Keratinocyte (primary cell): Measurements from ENCODE around the gene CLDN6. TPM values are rescaled to one million over a fixed set of nuclear protein-coding genes. Genes with fewer than 3 reads are reported as not detected.

Source experiments
- DNase-seq: peaks from one replicate; pipeline ENCODE4 v3.0.0-alpha.2; 2011; ENCODE audit warnings: low read depth, missing footprints, low spot score
- FAIRE-seq: peaks from 2 replicates; lab custom pipeline; 2011; peaks lifted over from hg19 to GRCh38; lab: Jason Lieb, UNC
- H2AFZ ChIP-seq: 2 replicates; pipeline ENCODE4 v1.6.0; 2012; ENCODE audit warnings: low read length, control low read depth, inconsistent platforms; ENCODE audit not compliant: control insufficient read depth
- H3K27ac ChIP-seq: 2 replicates; pipeline ENCODE4 v1.5.1; 2011; ENCODE audit warnings: low read length; ENCODE audit not compliant: control insufficient read depth, insufficient read depth
- H3K27me3 ChIP-seq: 3 replicates; pipeline ENCODE4 v1.6.0; 2011; ENCODE audit warnings: low read length; ENCODE audit not compliant: control insufficient read depth, insufficient read depth; ENCODE audit errors: extremely low read depth
- H3K36me3 ChIP-seq, 2 experiments: 2 replicates in 1 of 2; 3 replicates in 1 of 2; pipeline ENCODE4 v1.5.1; 2011; ENCODE audit warnings: low read length in 2 of 2, mild to moderate bottlenecking in 1 of 2; ENCODE audit not compliant: control insufficient read depth in 2 of 2, insufficient read depth in 2 of 2; ENCODE audit errors: extremely low read depth in 1 of 2
- H3K4me1 ChIP-seq: 3 replicates; pipeline ENCODE4 v1.5.1; 2011; ENCODE audit warnings: low read length; ENCODE audit not compliant: control insufficient read depth, insufficient read depth; ENCODE audit errors: extremely low read depth
- H3K4me2 ChIP-seq: 3 replicates; pipeline ENCODE4 v1.6.0; 2011; ENCODE audit warnings: low read depth, low read length; ENCODE audit not compliant: control insufficient read depth, insufficient read depth; ENCODE audit errors: extremely low read depth
- H3K4me3 ChIP-seq, 3 experiments: fragments of 200-600 bp in 1 of 3; sonication (generic) in 1 of 3; 2 replicates in 2 of 3; 3 replicates in 1 of 3; pipeline ENCODE4 v1.5.1; 2011 to 2016; ENCODE audit warnings: low read length in 3 of 3, mild to moderate bottlenecking in 3 of 3, control low read depth in 2 of 3, inconsistent platforms in 1 of 3, low read depth in 1 of 3, mixed read lengths in 1 of 3, mixed run types in 1 of 3, moderate library complexity in 1 of 3; ENCODE audit not compliant: control insufficient read depth in 2 of 3, insufficient read depth in 2 of 3; ENCODE audit errors: extremely low read depth in 1 of 3
- H3K79me2 ChIP-seq: 2 replicates; pipeline ENCODE4 v1.6.0; 2012; ENCODE audit warnings: low read length; ENCODE audit not compliant: control insufficient read depth, insufficient read depth
- H3K9ac ChIP-seq: 3 replicates; pipeline ENCODE4 v1.6.0; 2011; ENCODE audit warnings: low read length; ENCODE audit not compliant: control insufficient read depth, insufficient read depth; ENCODE audit errors: extremely low read depth
- H3K9me1 ChIP-seq: 3 replicates; pipeline ENCODE4 v1.6.0; 2011; ENCODE audit warnings: low read length; ENCODE audit not compliant: control insufficient read depth, insufficient read depth; ENCODE audit errors: extremely low read depth
- H3K9me3 ChIP-seq: 2 replicates; pipeline ENCODE4 v1.5.1; 2012; ENCODE audit warnings: low read depth, low read length; ENCODE audit not compliant: control insufficient read depth
- H4K20me1 ChIP-seq: 3 replicates; pipeline ENCODE4 v1.6.0; 2011; ENCODE audit warnings: low read length; ENCODE audit not compliant: control insufficient read depth, insufficient read depth; ENCODE audit errors: extremely low read depth
- CTCF ChIP-seq, 3 experiments: IDR thresholded peaks in 1 of 3; conservative IDR thresholded peaks in 1 of 3; optimal IDR thresholded peaks in 1 of 3; 2 replicates in 2 of 3; 3 replicates in 1 of 3; pipeline versions ENCODE3 to v1.5.1; 2011; ENCODE audit warnings: low read length in 3 of 3, mild to moderate bottlenecking in 3 of 3, moderate library complexity in 2 of 3, control low read depth in 1 of 3, inconsistent platforms in 1 of 3; ENCODE audit not compliant: insufficient read depth in 2 of 3; ENCODE audit errors: extremely low read depth in 1 of 3
- EZH2 ChIP-seq: IDR thresholded peaks from one replicate; pipeline ENCODE4 v1.6.1; 2012; ENCODE audit warnings: inconsistent platforms, mild to moderate bottlenecking, low read length, moderate library complexity
- dilution Hi-C: fragments of 300-500 bp; cut with MboI; formaldehyde crosslinking; loops from one replicate; pipeline ENCODE4 v1.7.0; 2020; ENCODE audit warnings: low sequenced_read_pairs; ENCODE audit not compliant: extremely low pct_ligation_motif_present
- polyA plus RNA-seq, 5 experiments: library from polyadenylated mRNA; depleted of rRNA in 3 of 5; stranded (reverse) in 3 of 5; stranded (forward) in 1 of 5; unstranded in 1 of 5; fragments of >200 nt; gene quantifications; 1 replicate in 1 of 5; 2 replicates in 3 of 5; 3 replicates in 1 of 5; pipeline versions ENCODE4 v1.2.1 to v1.2.3, GENCODE V29; 2011 to 2012; ENCODE audit warnings: missing spikeins in 2 of 5, low read depth in 1 of 5, low replicate concordance in 1 of 5

CLDN6 gene
- polyA plus RNA-seq, 1 donor (not counting 4 experiments of a cell fraction or from before 2014, with no cell fraction given): not detected

DNA sequence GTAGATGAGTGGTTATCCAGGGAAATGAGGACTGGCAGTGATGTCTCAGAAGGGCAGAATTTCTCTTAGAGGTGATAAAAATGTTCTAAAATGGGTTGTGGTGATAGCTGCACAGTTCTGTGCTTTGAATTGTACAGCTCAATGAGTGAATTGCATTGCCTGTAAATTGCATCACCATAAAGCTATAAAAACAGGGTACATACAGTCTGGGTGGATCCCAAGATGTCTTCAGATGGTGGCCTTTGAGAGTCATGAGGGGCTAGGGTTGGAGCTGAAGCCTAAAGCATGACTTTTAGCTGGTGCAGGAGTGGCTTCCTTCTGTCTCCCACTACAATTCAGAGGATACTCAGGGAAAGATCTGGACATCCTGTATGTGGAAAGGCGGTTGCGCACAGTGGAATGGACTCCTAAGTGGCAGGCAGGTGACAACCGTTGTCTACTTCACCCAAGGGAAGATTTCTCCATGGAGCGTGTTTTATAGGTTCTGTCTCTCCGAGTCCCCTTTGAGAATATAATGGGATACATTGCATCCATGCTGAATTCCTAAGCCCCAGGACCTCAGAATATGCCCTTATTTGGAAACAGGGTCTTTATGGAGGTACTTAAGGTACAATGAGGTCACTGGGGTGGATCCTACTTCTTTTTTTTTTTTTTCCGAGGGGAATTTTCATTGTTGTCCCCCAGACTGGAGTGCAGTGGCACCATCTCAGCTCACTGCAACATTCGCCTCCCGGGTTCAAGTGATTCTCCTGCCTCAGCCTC, 45.8 kb upstream of the CLDN6 start:
- H2AFZ ChIP-seq: no peak overlapping the region
- dilution Hi-C loops: no loop called here
- peaks cover 11% of the 10 kb centered on the region for H3K4me1 ChIP-seq
- H3K9me3 ChIP-seq: no peaks in the 10 kb centered on the region
- no peak overlapping the region for H3K9ac ChIP-seq
- H3K27me3 ChIP-seq: no peaks in the 10 kb centered on the region
- H3K4me2 ChIP-seq: no peak overlapping the region
- H3K79me2 ChIP-seq: no peaks in the 10 kb centered on the region
- no peaks in the 10 kb centered on the region for H3K9me1 ChIP-seq
- H3K36me3 ChIP-seq: no peaks in the 10 kb centered on the region
- H4K20me1 ChIP-seq: no peaks in the 10 kb centered on the region
- TF ChIP-seq CTCF (optimal IDR thresholded peaks at IDR 0.05 in 1 of 3, IDR thresholded peaks at IDR 0.05 in 1 of 3, conservative IDR thresholded peaks at IDR 0.05 in 1 of 3; ENCODE audit: extremely low read depth in 1 of 3, insufficient read depth in 2 of 3, low read length in 3 of 3): no peak
- TF ChIP-seq EZH2: no peak
- H3K27ac ChIP-seq: no peak overlapping the region
- FAIRE-seq (no peak), DNase-seq (no peak)
- H3K4me3 ChIP-seq: no peak overlapping the region

DNA sequence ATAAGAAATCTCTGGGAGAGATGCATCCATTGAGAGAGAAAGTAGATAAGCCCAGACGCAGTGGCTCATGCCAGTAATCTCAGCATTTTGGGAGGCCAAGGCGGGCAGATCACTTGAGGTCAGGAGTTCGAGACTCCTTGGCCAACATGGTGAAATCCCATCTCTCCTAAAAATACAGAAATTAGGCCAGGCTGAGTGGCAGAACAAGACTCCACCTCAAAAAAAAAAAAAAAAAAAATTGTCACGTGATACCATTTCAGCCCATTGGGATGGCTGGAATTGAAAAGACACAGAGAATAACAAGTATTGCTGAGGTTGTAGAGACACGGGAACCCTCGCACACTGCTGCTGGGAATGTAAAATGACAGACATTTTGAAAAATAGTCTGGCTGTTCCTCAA, 44.6 kb upstream of the CLDN6 start:
- no peaks in the 10 kb centered on the region for H3K9me3 ChIP-seq
- TF ChIP-seq EZH2: no peak
- TF ChIP-seq CTCF (optimal IDR thresholded peaks at IDR 0.05 in 1 of 3, IDR thresholded peaks at IDR 0.05 in 1 of 3, conservative IDR thresholded peaks at IDR 0.05 in 1 of 3; ENCODE audit: extremely low read depth in 1 of 3, insufficient read depth in 2 of 3, low read length in 3 of 3): no peak
- no peaks in the 10 kb centered on the region for H3K79me2 ChIP-seq
- no peaks in the 10 kb centered on the region for H3K27me3 ChIP-seq
- H3K4me2 ChIP-seq: no peak overlapping the region
- no peak overlapping the region for H3K9ac ChIP-seq
- H3K4me3 ChIP-seq: no peak overlapping the region
- no peaks in the 10 kb centered on the region for H3K36me3 ChIP-seq
- dilution Hi-C loops: no loop called here
- FAIRE-seq: no peak
- H3K9me1 ChIP-seq: no peaks in the 10 kb centered on the region
- no peak overlapping the region for H3K27ac ChIP-seq
- DNase-seq: no peak
- no peaks in the 10 kb centered on the region for H4K20me1 ChIP-seq
- peaks cover 13% of the 10 kb centered on the region for H3K4me1 ChIP-seq
- no peak overlapping the region for H2AFZ ChIP-seq
